ENCODE measurements around the gene PECR.

PECR gene

DNA sequence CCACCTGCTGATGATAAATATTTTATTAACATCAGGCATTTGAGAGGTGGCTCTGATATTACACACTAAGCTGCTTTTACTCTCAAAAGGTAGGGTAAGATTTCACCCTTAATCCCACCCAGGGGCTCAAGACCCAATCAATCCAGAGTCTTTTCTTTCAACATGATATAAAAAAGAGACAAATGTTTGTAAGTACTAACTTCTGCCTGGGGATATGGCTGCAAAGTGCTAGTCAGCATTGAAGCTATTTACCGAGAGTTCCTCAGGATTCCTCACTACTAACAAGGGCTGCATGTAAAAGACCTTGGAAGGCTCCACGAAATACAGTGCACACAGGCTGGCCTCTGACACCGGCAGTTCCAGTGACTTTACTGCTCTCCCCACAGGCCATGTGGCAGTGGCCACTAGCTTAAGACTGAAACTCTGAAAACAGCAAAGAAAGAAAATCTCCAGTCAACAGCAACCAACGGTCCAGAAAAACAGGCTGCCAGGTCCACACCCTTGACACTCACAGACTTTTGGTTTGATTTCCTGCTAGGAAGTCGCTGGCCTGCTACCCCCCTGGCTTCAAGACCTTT lies 79.4 kb downstream of the PECR start:
- no peak for TF ChIP-seq POLR2AphosphoS5 (IDR thresholded peaks at IDR 0.05; ENCODE audit: low read depth, low read length)
- TF ChIP-seq TAF1 (IDR thresholded peaks at IDR 0.05; ENCODE audit: borderline replicate concordance, insufficient read depth, low read length): no peak
- TF ChIP-seq SIN3A (IDR thresholded peaks at IDR 0.05; ENCODE audit: borderline replicate concordance, insufficient read depth, low read length): no peak
- no peak for TF ChIP-seq FOXP2 (optimal IDR thresholded peaks at IDR 0.05; ENCODE audit: borderline replicate concordance, extremely low read depth, extremely low read length, insufficient read depth)
- TF ChIP-seq, protein P1, sequence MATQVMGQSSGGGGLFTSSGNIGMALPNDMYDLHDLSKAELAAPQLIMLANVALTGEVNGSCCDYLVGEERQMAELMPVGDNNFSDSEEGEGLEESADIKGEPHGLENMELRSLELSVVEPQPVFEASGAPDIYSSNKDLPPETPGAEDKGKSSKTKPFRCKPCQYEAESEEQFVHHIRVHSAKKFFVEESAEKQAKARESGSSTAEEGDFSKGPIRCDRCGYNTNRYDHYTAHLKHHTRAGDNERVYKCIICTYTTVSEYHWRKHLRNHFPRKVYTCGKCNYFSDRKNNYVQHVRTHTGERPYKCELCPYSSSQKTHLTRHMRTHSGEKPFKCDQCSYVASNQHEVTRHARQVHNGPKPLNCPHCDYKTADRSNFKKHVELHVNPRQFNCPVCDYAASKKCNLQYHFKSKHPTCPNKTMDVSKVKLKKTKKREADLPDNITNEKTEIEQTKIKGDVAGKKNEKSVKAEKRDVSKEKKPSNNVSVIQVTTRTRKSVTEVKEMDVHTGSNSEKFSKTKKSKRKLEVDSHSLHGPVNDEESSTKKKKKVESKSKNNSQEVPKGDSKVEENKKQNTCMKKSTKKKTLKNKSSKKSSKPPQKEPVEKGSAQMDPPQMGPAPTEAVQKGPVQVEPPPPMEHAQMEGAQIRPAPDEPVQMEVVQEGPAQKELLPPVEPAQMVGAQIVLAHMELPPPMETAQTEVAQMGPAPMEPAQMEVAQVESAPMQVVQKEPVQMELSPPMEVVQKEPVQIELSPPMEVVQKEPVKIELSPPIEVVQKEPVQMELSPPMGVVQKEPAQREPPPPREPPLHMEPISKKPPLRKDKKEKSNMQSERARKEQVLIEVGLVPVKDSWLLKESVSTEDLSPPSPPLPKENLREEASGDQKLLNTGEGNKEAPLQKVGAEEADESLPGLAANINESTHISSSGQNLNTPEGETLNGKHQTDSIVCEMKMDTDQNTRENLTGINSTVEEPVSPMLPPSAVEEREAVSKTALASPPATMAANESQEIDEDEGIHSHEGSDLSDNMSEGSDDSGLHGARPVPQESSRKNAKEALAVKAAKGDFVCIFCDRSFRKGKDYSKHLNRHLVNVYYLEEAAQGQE (IDR thresholded peaks at IDR 0.05; ENCODE audit: insufficient read depth in 1 of 2, low read depth in 2 of 2, low read length in 2 of 2): no peak

DNA sequence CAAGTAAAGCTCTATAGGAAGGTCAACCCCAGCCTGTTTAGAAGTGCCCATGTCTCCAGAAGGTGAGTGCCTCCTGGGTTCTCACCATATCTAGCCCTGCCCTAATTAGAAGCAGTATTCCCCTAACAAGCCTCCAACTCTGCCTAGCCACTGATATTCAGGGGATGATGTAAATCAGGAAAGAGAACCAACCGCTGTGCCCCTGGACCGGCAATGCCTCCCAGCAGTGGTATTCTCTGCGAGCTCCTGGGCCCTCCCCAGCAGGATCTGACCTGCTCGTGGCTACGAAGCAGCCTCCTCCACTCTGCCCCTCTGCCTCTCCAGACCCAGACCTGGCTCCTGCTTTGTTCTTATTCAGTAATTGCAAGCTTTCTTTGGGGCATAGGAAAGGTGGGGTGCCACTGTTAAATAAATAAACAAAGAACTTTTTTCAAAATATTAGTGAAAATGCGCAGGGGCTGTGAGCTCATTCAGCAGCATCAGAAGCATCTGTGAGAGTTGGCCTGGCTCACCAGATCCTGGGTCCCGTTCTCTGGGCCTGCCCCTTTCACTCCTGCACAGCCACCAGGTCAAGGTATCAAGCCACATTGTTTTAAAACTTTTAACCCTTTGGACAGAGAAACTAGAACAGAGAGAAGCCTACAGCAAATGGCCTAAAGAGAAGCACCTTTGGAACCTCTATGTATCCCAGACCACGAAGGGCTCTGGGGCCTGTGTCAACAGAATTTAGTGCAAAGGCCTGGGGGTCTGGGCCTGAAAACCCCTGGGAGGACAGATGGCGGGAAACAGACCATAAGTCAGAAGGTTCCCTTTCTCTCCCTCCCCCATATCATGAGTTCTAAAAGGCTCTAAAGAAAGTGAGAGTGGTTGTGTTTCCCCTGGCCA lies 80.2 kb downstream of the PECR start:
- no peak for TF ChIP-seq POLR2AphosphoS5 (IDR thresholded peaks at IDR 0.05; ENCODE audit: low read depth, low read length)
- TF ChIP-seq, protein P1 (IDR thresholded peaks at IDR 0.05; ENCODE audit: insufficient read depth in 1 of 2, low read depth in 2 of 2, low read length in 2 of 2): no peak
- no peak for TF ChIP-seq FOXP2 (optimal IDR thresholded peaks at IDR 0.05; ENCODE audit: borderline replicate concordance, extremely low read depth, extremely low read length, insufficient read depth)
- TF ChIP-seq SIN3A (IDR thresholded peaks at IDR 0.05; ENCODE audit: borderline replicate concordance, insufficient read depth, low read length): no peak
- no peak for TF ChIP-seq TAF1 (IDR thresholded peaks at IDR 0.05; ENCODE audit: borderline replicate concordance, insufficient read depth, low read length)

DNA sequence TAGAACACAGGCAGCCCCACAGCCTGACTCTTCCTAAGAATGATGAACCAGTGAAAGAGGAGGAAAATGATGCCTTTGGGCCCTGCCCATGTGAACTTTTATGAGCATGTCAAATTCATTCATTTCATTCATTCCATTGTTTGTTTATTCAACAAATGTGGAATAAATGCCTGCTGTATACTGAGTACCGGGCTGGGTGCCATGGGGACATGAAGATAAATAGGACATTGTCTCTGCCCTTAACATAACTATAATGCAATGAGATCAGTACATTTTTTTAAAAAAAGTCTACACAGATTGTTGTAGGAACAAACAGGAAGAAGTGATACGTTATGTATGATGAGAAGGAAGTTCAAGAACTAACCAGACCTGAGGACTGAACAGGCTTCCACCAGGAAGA lies 83.0 kb downstream of the PECR start:
- TF ChIP-seq TAF1 (IDR thresholded peaks at IDR 0.05; ENCODE audit: borderline replicate concordance, insufficient read depth, low read length) (no peak), POLR2AphosphoS5 (IDR thresholded peaks at IDR 0.05; ENCODE audit: low read depth, low read length) (no peak), FOXP2 (optimal IDR thresholded peaks at IDR 0.05; ENCODE audit: borderline replicate concordance, extremely low read depth, extremely low read length, insufficient read depth) (no peak), SIN3A (IDR thresholded peaks at IDR 0.05; ENCODE audit: borderline replicate concordance, insufficient read depth, low read length) (no peak)
- TF ChIP-seq, protein P1 (IDR thresholded peaks at IDR 0.05; ENCODE audit: insufficient read depth in 1 of 2, low read depth in 2 of 2, low read length in 2 of 2): no peak

DNA sequence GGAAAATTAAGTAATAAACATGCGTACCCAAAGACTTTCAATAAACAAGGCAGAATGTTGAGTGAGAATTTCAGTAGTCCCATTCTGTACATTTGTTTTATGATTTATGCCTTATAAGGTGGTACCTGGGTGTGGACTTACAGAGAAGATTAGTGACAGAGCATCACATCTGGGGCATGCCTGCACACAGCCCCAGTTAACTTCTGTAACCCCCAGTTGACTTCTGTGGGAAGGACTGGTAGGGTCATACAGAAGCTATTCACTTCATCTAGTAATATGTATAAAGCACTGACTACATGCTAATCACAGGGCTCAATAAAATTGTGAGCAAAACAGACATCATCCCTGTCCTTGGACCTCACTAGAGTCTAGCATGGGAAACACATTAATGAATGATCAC lies 84.4 kb downstream of the PECR start:
- TF ChIP-seq SIN3A (IDR thresholded peaks at IDR 0.05; ENCODE audit: borderline replicate concordance, insufficient read depth, low read length) (no peak), FOXP2 (optimal IDR thresholded peaks at IDR 0.05; ENCODE audit: borderline replicate concordance, extremely low read depth, extremely low read length, insufficient read depth) (no peak)

DNA sequence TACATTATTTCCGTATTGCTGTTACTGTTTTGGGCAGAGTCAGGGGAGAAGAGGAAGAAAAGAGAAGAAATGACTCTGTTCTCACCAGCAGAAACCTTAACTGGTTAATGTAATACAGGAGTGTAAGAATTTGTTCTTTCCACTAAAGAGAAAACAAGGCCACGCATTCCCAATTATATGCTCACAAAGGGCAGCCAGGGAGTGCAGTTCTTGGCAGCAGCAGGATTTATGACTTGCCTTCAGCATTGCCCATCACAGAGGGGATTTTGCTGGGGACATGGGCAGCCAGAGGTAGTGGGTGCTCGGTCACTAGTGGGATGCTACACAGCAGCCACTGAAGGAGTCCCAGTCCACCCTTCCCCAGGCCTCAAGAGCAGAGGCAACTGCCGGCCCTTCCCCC lies 86.7 kb downstream of the PECR start:
- TF ChIP-seq SIN3A (IDR thresholded peaks at IDR 0.05; ENCODE audit: borderline replicate concordance, insufficient read depth, low read length): no peak
